SH-SY5Y (cell line): Measurements from ENCODE around the gene RAC2.

Experiments
- GATA2 ChIP-seq: IDR thresholded peaks from 2 replicates; pipeline ENCODE4 v1.6.1; 2011; ENCODE audit warnings: mild to moderate bottlenecking, low read depth, low read length
- GATA3 ChIP-seq: IDR thresholded peaks from 2 replicates; pipeline ENCODE4 v1.6.1; 2011; ENCODE audit warnings: low read depth, mild to moderate bottlenecking, low read length, moderate library complexity

RAC2 gene

GRCh38 chr22:37214731-37215030, 29.4 kb downstream of the RAC2 start:
- TF ChIP-seq GATA2 (no peak), GATA3 (no peak)

DNA sequence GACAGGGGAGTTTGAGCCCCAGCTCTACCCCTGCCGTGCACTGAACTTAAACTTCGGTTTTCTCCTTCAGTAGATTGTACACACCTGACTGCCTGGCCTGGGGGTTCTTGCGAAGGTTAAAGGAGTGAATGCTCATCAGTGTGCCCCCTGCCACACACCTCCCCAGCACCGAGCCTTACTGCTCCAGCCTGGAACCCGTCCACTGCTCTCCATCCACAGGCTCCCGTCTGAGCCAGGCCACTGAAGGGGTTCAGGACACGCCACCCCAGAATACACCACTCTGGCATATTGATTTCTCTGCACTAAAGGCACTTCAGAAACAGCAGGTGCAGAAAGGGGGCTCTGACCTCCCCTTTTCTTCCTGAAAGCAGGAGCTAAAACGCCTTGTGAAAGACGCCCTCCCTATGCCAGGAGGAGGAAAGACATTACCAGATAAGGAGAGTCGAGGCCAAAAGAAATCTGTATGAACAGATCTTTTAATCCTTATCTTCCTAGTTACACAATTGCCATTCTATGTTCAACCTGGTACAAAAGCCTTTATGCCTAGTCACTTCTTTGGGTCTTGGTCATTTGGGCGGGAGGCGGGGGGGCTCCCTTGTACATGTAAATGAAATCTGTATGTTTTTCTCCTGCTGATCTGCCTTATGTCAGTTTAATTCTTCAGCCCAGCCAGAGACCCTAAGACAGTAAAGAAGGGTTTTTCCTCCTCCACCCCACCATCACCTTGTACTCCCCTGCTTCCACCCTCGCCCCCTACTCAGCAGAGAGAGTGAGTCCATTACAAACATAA, 29.9 kb downstream of the RAC2 start:
- TF ChIP-seq GATA3 = no peak
- no peak for TF ChIP-seq GATA2

DNA sequence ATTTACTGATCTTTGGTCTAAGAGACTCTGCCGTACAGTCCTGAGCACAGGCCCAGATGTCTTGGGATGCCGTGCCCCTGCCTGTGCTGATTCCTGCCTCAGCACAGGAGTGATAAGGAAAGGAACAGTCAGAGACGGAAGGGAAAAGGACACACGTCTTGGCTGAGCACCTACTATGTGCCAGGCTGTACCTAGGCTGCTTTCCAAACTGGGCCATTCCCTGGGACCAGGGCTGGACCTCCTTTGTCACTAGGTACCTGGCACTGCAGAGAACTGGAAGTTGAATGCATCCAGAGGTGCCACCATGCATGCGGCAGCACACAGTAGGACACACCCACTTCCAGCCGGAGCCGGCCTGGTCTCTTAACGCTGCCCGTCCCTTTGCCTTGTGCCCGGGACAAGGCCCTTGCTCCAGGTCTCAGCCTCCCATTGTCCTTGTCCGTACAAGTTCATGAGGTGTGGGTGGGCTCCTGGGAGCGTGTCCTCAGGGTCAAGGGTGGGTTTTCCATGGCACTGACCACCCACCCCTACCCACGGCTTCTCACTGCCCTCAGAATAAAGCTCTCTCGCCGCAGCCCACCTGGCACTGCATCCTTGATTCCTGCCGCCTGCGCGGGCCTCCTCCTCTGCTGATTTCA, 30.7 kb downstream of the RAC2 start:
- no peak for TF ChIP-seq GATA3
- no peak for TF ChIP-seq GATA2

- no peak for TF ChIP-seq GATA3
- TF ChIP-seq GATA2 = no peak
These were observed 31.7 kb downstream of the RAC2 start, which contains the start of gene SSTR3 for GRCh38 chr22:37212174-37212906. TSS of gene SSTR3 (minus strand) at chr22:37212477. CDS start at chr22:37207803, 4,674 bp downstream.

GRCh38 chr22:37211866-37212173, 32.2 kb downstream of the RAC2 start:
- TF ChIP-seq GATA2 = no peak
- no peak for TF ChIP-seq GATA3

GRCh38 chr22:37211075-37211865, 32.8 kb downstream of the RAC2 start:
- no peak for TF ChIP-seq GATA2
- TF ChIP-seq GATA3 = no peak

GRCh38 chr22:37210041-37210803, 33.8 kb downstream of the RAC2 start:
- TF ChIP-seq GATA2 = no peak
- TF ChIP-seq GATA3 = no peak

- no peak for TF ChIP-seq GATA2
- no peak for TF ChIP-seq GATA3
These were observed 34.8 kb downstream of the RAC2 start for GRCh38 chr22:37209140-37209845.

GRCh38 chr22:37208401-37209139, 35.5 kb downstream of the RAC2 start:
- TF ChIP-seq GATA2 (no peak), GATA3 (no peak)

- TF ChIP-seq GATA2 (no peak), GATA3 (no peak)
These were observed 36.1 kb downstream of the RAC2 start for GRCh38 chr22:37207981-37208380.

DNA sequence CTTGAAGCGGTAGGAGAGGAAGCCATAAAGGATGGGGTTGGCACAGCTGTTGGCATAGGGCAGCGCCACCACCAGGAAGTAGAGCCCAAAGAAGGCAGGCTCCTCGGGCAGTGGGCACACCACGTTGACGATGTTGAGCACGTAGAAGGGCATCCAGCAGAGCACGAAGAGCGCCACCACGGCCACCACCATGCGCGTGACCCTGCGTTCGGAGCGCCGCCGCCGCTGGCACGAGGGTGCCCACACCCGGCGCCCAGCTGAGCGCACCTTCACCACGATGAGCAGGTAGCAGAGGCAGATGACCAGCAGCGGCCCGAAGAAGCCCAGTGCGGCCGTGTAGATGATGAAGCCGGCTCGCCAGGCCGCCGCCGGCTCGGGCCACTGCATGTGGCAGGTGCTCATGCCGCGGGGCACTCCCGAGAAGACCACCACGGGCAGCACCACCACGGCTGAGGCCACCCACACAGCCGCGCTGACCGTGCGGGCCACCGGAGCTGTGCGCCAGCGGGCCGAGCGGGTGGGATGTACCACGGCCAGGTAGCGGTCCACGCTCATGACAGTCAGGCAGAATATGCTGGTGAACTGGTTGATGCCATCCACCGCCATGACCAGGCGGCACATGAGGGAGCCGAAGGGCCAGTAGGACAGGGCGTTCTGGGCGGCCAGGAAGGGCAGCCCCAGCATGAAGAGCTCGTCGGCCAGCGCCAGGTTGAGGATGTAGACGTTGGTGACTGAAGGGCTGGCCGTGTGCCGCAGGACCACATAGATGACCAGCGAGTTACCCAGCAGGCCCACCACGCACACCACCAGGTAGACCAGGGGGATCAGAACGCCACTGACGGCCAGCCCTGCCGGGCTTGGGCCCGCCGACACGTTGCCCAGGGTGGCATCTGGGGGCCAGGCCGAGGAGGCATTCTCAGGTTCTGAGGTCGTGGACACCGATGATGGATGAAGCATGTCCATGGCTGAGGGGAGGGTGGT, 36.9 kb downstream of the RAC2 start:
- TF ChIP-seq GATA2 (no peak), GATA3 (no peak)
